Measurements from ENCODE around the gene EIF3B. TPM values are rescaled to one million over a fixed set of nuclear protein-coding genes. Genes with fewer than 3 reads are reported as not detected.
"Not testable (repeated sequence)": the region's sequence is repeated elsewhere in the genome, so short reads cannot be mapped to it uniquely, and the experiment has no call there.

Gene EIF3B
- total and polyA plus RNA-seq, 2 experiments from 2014 or later = 151 to 161 TPM

DNA sequence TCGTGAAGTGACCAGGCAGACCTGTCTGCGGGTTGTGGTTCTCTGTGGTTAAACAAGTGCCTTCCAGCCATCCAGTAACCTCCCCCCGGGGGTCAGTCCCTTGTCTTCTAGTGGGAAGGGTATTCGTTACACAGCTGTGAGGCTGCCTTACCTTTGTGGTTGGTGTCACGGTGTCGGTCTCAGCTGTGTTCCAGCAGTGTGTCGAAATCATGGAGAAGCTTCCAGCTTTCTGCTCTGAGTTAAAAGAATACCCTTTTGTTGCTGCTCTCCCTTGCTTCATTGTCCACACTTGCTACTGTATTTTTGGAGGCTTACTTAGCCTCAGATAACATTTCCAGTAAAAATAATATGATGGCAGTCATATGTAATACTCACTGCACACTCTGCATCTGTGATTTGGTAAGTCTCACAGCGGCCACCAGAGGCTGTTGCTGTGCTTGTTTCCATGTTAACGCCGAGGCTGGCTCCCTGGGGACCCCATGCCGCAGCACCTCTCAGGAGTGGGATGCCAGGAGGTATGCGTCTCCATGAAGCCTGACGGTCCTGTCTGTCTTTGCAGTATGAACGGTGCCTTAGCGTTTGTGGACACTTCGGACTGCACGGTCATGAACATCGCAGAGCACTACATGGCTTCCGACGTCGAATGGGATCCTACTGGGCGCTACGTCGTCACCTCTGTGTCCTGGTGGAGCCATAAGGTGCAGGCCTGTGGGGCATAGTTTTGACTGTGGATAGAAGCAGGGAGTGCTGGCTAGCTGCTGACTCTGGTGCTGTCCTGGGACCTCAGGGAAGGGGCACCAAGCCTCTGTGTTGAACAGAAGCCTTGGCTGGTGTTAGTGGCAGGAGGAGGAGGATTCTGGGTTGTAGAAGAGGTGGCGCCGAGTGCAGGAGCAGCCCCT is 20.5 kb downstream of the EIF3B start:
- peaks cover 76% of the 10 kb centered on the region for H3K36me3 ChIP-seq
- no peak overlapping the region for H3K4me3 ChIP-seq
- TF ChIP-seq, protein P1, sequence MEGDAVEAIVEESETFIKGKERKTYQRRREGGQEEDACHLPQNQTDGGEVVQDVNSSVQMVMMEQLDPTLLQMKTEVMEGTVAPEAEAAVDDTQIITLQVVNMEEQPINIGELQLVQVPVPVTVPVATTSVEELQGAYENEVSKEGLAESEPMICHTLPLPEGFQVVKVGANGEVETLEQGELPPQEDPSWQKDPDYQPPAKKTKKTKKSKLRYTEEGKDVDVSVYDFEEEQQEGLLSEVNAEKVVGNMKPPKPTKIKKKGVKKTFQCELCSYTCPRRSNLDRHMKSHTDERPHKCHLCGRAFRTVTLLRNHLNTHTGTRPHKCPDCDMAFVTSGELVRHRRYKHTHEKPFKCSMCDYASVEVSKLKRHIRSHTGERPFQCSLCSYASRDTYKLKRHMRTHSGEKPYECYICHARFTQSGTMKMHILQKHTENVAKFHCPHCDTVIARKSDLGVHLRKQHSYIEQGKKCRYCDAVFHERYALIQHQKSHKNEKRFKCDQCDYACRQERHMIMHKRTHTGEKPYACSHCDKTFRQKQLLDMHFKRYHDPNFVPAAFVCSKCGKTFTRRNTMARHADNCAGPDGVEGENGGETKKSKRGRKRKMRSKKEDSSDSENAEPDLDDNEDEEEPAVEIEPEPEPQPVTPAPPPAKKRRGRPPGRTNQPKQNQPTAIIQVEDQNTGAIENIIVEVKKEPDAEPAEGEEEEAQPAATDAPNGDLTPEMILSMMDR (IDR thresholded peaks at IDR 0.05; ENCODE audit: low read depth, low read length) = peak; percentile 11
- DNase-seq (ENCODE audit: low read depth in 1 of 2, low spot score in 1 of 2) = peak in 1 of 2 donors; percentile 41
- no peaks in the 10 kb centered on the region for H3K27me3 ChIP-seq
- no peaks in the 10 kb centered on the region for H3K4me1 ChIP-seq (ENCODE audit: low read depth)
- no peak overlapping the region for H3K27ac ChIP-seq
- H3K9me3 ChIP-seq (ENCODE audit: low read depth) = no peaks in the 10 kb centered on the region

DNA sequence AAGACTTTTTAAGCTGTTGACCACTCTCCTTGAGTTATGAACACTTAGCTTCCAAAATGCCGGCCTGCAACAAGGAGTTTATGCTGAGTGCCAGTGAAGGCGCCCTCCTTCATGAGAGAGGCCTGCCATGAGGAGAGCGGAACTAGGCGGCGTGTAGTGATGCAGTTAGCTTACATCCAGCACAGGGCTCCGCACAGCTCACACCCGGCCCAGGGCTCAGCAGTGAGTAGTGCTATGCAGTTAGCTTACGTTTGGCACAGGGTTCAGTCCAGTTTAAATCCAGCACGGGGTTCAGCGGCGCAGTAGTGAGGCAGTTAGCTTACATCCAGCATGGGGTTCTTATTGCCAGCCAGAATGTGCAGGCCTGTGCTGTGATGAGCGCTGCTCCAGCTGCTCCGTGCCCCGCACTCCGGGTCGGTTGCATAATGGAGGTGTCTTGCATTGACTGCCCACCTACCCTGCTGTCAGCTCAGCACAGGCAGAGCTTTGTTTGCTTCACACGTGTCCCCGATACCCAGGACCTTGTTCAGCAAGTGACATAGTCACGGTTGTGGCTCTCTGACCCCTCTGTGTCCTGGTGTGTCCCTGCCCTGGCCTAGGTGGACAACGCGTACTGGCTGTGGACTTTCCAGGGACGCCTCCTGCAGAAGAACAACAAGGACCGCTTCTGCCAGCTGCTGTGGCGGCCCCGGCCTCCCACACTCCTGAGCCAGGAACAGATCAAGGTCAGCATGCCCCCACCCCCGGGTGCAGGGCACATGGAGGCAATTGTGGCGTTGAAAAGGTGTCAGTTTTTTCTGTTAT is 21.9 kb downstream of the EIF3B start:
- H3K27ac ChIP-seq = no peak overlapping the region
- no peaks in the 10 kb centered on the region for H3K4me1 ChIP-seq (ENCODE audit: low read depth)
- DNase-seq (ENCODE audit: low read depth in 1 of 2, low spot score in 1 of 2) = no peak
- no peaks in the 10 kb centered on the region for H3K9me3 ChIP-seq (ENCODE audit: low read depth)
- H3K36me3 ChIP-seq = peaks cover 75% of the 10 kb centered on the region
- no peaks in the 10 kb centered on the region for H3K27me3 ChIP-seq
- TF ChIP-seq, protein P1 (IDR thresholded peaks at IDR 0.05; ENCODE audit: low read depth, low read length) = no peak
- no peak overlapping the region for H3K4me3 ChIP-seq

DNA sequence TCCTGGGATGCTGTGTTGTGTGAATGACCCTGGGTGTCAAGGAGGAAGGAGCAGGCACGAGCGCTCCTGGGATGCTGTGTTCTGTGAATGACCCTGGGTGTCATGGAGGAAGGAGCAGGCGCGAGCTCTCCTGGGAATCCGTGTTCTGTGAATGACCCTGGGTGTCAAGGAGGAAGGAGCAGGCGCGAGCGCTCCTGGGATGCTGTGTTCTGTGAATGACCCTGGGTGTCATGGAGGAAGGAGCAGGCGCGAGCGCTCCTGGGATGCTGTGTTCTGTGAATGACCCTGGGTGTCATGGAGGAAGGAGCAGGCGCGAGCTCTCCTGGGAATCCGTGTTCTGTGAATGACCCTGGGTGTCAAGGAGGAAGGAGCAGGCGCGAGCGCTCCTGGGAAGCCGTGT is 22.9 kb downstream of the EIF3B start:
- peaks cover 69% of the 10 kb centered on the region for H3K36me3 ChIP-seq
- not testable (repeated sequence) for H3K27me3 ChIP-seq; H3K9me3 ChIP-seq (ENCODE audit: low read depth); H3K27ac ChIP-seq; H3K4me1 ChIP-seq (ENCODE audit: low read depth); H3K4me3 ChIP-seq; DNase-seq (ENCODE audit: low read depth in 1 of 2, low spot score in 1 of 2)

DNA sequence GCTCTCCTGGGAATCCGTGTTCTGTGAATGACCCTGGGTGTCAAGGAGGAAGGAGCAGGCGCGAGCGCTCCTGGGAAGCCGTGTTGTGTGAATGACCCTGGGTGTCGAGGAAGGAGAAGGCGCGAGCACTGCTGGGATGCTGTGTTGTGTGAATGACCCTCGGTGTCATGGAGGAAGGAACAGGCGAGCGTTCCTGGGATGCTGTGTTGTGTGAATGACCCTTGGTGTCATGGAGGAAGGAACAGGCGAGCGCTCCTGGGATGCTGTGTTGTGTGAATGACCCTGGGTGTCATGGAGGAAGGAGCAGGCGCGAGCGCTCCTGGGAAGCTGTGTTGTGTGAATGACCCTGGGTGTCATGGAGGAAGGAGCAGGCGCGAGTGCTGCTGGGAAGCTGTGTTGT is 23.5 kb downstream of the EIF3B start:
- not testable (repeated sequence) for H3K27ac ChIP-seq; H3K4me3 ChIP-seq; H3K27me3 ChIP-seq; H3K4me1 ChIP-seq (ENCODE audit: low read depth); H3K9me3 ChIP-seq (ENCODE audit: low read depth); DNase-seq (ENCODE audit: low read depth in 1 of 2, low spot score in 1 of 2)
- peaks cover 63% of the 10 kb centered on the region for H3K36me3 ChIP-seq

DNA sequence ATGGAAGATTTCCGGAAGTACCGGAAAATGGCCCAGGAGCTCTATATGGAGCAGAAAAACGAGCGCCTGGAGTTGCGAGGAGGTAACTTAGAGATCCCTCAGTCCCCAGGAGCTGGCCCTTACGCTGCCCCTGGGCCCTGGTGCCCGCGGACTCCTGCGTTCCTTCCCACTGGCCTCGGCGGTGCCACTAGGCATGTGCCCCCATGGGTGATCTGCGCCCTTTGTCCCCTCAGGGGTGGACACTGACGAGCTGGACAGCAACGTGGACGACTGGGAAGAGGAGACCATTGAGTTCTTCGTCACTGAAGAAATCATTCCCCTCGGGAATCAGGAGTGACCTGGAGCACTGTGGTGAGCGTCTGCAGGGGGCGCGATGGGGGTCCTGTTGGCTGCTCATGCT is 24.5 kb downstream of the EIF3B start:
- Histone ChIP-seq H3K4me3 (no peak overlapping the region), H3K27ac (no peak overlapping the region), H3K36me3 (peaks cover 57% of the 10 kb centered on the region), H3K4me1 (ENCODE audit: low read depth) (no peaks in the 10 kb centered on the region), H3K27me3 (no peaks in the 10 kb centered on the region), H3K9me3 (ENCODE audit: low read depth) (no peaks in the 10 kb centered on the region)
- DNase-seq (ENCODE audit: low read depth in 1 of 2, low spot score in 1 of 2) = no peak
- TF ChIP-seq, protein P1 (IDR thresholded peaks at IDR 0.05; ENCODE audit: low read depth, low read length) = no peak

DNA sequence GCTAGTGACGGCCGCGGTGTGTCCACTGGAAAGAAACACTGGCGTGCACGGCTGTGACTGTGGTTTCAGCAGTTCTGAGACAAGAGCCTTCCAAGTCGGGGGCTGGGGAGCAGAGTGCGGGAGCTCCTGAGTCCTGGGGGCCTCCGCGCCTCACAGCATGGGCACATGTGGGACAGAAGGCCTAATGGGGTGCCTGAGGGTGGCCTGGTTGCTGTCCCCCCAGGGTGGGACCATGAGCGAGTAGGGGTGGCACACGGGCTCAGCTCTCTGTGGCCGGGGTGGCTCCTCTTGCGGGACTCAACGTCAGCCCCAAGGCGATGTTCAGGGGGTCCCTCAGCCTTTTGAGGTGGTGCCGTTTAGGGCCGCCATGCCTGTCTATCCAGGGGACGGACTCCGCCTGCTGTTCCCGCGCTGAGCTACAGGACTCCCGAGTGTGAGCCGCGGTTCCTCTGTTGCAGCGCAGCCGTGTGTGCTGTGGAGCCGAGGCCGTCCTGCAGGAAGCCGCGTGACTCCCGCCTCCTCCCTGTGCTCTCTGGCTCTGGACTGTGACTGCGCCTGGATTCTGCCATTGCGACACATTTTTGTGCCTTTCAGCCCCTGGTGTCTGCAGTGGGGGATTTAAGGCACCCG is 25.3 kb downstream of the EIF3B start:
- H3K27me3 ChIP-seq = no peaks in the 10 kb centered on the region
- TF ChIP-seq, protein P1 (IDR thresholded peaks at IDR 0.05; ENCODE audit: low read depth, low read length) = no peak
- H3K36me3 ChIP-seq = peaks cover 49% of the 10 kb centered on the region
- no peak overlapping the region for H3K27ac ChIP-seq
- H3K9me3 ChIP-seq (ENCODE audit: low read depth) = no peaks in the 10 kb centered on the region
- no peak for DNase-seq (ENCODE audit: low read depth in 1 of 2, low spot score in 1 of 2)
- no peaks in the 10 kb centered on the region for H3K4me1 ChIP-seq (ENCODE audit: low read depth)
- H3K4me3 ChIP-seq = no peak overlapping the region

Data from cardiac muscle cell (in vitro differentiated cells and primary cell).